HepG2 (cell line): ENCODE data around the gene BRMS1. TPM values are rescaled to one million over a fixed set of nuclear protein-coding genes. Genes with fewer than 3 reads are reported as not detected.

Experiments used
- ATF1 ChIP-seq: IDR thresholded peaks from 2 replicates; pipeline ENCODE4 v1.6.1; 2016; ENCODE audit warnings: mild to moderate bottlenecking, control low read depth
- FOXK2 ChIP-seq: fragments of 450-650 bp; IDR thresholded peaks from 2 replicates; pipeline ENCODE4 v1.6.1; 2016
- FOXO1 ChIP-seq: sonication (generic); formaldehyde crosslinking; IDR thresholded peaks from 2 replicates; pipeline ENCODE4 v1.4.0; 2020; ENCODE audit warnings: missing genetic modification reagents
- MAF1 ChIP-seq: sonication (generic); formaldehyde crosslinking; IDR thresholded peaks from 2 replicates; pipeline ENCODE4 v1.5.0; 2020; ENCODE audit warnings: missing genetic modification reagents, borderline replicate concordance
- MLX ChIP-seq: IDR thresholded peaks from 2 replicates; pipeline ENCODE4 v1.6.1; 2016
- NFRKB ChIP-seq: fragments of 450-650 bp; IDR thresholded peaks from 2 replicates; pipeline ENCODE4 v1.6.1; 2017
- PCBP1 ChIP-seq: fragments of 200-400 bp; formaldehyde crosslinking; IDR thresholded peaks from 2 replicates; pipeline ENCODE4 v1.6.1; 2017; ENCODE audit warnings: mild to moderate bottlenecking, low read depth, low read length, borderline replicate concordance
- PHF21A ChIP-seq: sonication (generic); formaldehyde crosslinking; IDR thresholded peaks from 2 replicates; pipeline ENCODE4 v1.5.0; 2020; ENCODE audit warnings: mild to moderate bottlenecking, missing genetic modification reagents
- RFX1 ChIP-seq: fragments of 450-650 bp; IDR thresholded peaks from 2 replicates; pipeline ENCODE4 v1.6.1; 2017
- SAFB2 ChIP-seq: sonication (generic); formaldehyde crosslinking; IDR thresholded peaks from 2 replicates; pipeline ENCODE4 v1.5.1; 2020; ENCODE audit warnings: missing genetic modification reagents, low read depth, mild to moderate bottlenecking, borderline replicate concordance
- SP4 ChIP-seq: sonication (generic); formaldehyde crosslinking; IDR thresholded peaks from 2 replicates; pipeline ENCODE4 v1.8.1; 2023; ENCODE audit warnings: mild to moderate bottlenecking, missing genetic modification reagents
- SSRP1 ChIP-seq: IDR thresholded peaks from 2 replicates; pipeline ENCODE4 v1.6.1; 2016; ENCODE audit warnings: control low read depth
- TBL1XR1 ChIP-seq: fragments of 150-350 bp; IDR thresholded peaks from 2 replicates; pipeline ENCODE4 v1.6.1; 2014; ENCODE audit warnings: borderline replicate concordance, low read length; ENCODE audit not compliant: partially characterized antibody
- TBX2 ChIP-seq: sonication (generic); formaldehyde crosslinking; IDR thresholded peaks from 2 replicates; pipeline ENCODE4 v1.5.0; 2020; ENCODE audit warnings: missing genetic modification reagents, mild to moderate bottlenecking, borderline replicate concordance
- ZBTB4 ChIP-seq: sonication (generic); formaldehyde crosslinking; IDR thresholded peaks from 2 replicates; pipeline ENCODE4 v1.4.0; 2020; ENCODE audit warnings: missing genetic modification reagents, mild to moderate bottlenecking, borderline replicate concordance
- ZNF318 ChIP-seq: sonication (generic); formaldehyde crosslinking; IDR thresholded peaks from 2 replicates; pipeline ENCODE4 v1.4.0; 2020; ENCODE audit warnings: mild to moderate bottlenecking, missing genetic modification reagents
- ZNF33A ChIP-seq: sonication (generic); formaldehyde crosslinking; IDR thresholded peaks from 2 replicates; pipeline ENCODE4 v1.5.1; 2020; ENCODE audit warnings: missing genetic modification reagents, mild to moderate bottlenecking, moderate library complexity, borderline replicate concordance
- ZNF564 ChIP-seq: sonication (generic); formaldehyde crosslinking; IDR thresholded peaks from 2 replicates; pipeline ENCODE4 v1.8.1; 2023; ENCODE audit warnings: mild to moderate bottlenecking, missing genetic modification reagents
- polyA plus RNA-seq, 8 experiments: library from polyadenylated mRNA; depleted of rRNA in 3 of 8; stranded (reverse) in 7 of 8; unstranded in 1 of 8; fragments of >200 nt; fragmentation: Illumina TruSeq in 4 of 8; extraction: Trizol in 4 of 8; gene quantifications; 2 replicates each; pipeline versions ENCODE4 v1.2.1 to v1.2.3, GENCODE V29; 2011 to 2016; ENCODE audit warnings: low read depth in 4 of 8, missing spikeins in 1 of 8, mixed read lengths in 1 of 8; ENCODE audit not compliant: insufficient read depth in 1 of 8
- total RNA-seq, 5 experiments: library from RNA; depleted of rRNA; stranded (reverse); fragments of >200 nt; fragmentation: Illumina TruSeq; extraction: Trizol; gene quantifications; 2 replicates each; pipeline ENCODE4 v1.2.3, GENCODE V29; 2016; ENCODE audit warnings: low read depth in 1 of 5

BRMS1 gene
- total and polyA plus RNA-seq, 2 of the 13 experiments (the other 11 are each of a cell fraction or from before 2014, with no cell fraction given), result 15.8 to 55.7 TPM

DNA sequence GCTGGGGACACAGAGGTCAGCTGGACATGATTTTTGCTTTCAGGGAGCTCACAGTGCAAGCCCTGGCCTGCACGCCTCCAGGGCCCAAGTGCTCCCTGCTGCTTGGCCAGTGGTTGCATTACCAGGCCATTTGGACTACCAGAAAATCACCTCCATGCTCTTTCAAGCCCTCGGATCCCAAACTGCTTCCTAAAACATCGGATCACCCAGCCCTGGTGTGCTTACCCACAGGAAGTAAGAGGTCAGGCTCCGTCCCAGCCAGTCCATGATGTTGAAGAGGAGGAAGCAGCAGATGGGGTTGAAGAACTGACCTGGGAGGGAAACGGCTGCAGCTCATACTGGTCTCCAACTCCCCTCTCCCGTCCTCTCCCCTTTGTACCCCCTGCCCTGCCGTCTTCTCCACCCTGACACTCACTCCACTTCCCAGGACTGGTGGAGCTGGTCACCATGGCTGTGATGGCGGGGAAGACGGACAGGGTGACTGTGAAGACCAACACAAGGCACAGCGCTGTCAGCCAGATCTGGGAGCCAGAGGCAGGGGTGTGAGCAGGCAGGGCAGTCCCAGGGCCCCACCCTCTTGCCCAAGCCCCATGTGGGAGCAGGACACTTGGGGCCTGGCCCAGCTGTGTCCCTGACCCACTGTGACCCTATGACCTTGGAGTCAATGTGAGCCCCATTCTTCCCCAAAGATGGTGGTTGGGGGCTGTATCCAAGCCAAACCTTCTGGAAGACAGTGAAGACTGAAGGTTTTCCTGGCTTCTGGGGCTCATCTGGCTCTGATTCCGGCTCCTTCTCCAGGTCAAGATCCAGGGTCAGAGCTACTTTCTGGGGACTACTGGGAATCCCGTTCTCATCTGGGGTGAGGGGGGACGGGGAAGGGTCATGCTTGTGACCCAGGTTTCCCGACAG is 21.1 kb upstream of the BRMS1 start (continued):
- TF ChIP-seq ZNF318 (CRISPR knock-in tag) (no peak), PHF21A (no peak), ZNF33A (CRISPR knock-in tag) (no peak), RFX1 (no peak), TBX2 (CRISPR knock-in tag) (0 out of 2 replicates have a peak, but pooled peaks have one; percentile 19), NFRKB (no peak), ZNF564 (CRISPR knock-in tag) (0 out of 2 replicates have a peak, but pooled peaks have one; percentile 34), MLX (CRISPR knock-in tag) (no peak), FOXO1 (CRISPR knock-in tag) (no peak), FOXK2 (no peak), PCBP1 (no peak), TBL1XR1 (no peak), SSRP1 (CRISPR knock-in tag) (no peak; the same call in 1 of the 2 replicates), SP4 (CRISPR knock-in tag) (no peak), MAF1 (CRISPR knock-in tag) (no peak), SAFB2 (CRISPR knock-in tag) (peak; percentile 51; the same call in 1 of the 2 replicates), ATF1 (0 out of 2 replicates have a peak, but pooled peaks have one; percentile 13), ZBTB4 (CRISPR knock-in tag) (peak; percentile 17; the same call in 1 of the 2 replicates)
